Activated naive CD8-positive, alpha-beta T cell treated with anti-CD3 and anti-CD28 coated beads for 36 hours (primary cell): Measurements from ENCODE around the gene SPG7. TPM values are rescaled to one million over a fixed set of nuclear protein-coding genes. Genes with fewer than 3 reads are reported as not detected.

ENCODE experiments used
- DNase-seq: peaks from one replicate; pipeline ENCODE4 v3.0.0; 2021
- H3K27ac Mint-ChIP-seq: one replicate; pipeline ENCODE4 v1.8.0; 2022; ENCODE audit warnings: mild to moderate bottlenecking, moderate library complexity, mixed read lengths
- H3K27me3 Mint-ChIP-seq: one replicate; pipeline ENCODE4 v1.8.0; 2022; ENCODE audit warnings: mild to moderate bottlenecking, mixed read lengths
- H3K36me3 Mint-ChIP-seq: one replicate; pipeline ENCODE4 v1.8.0; 2021; ENCODE audit warnings: mild to moderate bottlenecking, mixed read lengths
- H3K4me1 Mint-ChIP-seq: one replicate; pipeline ENCODE4 v1.8.0; 2021; ENCODE audit warnings: mixed read lengths
- H3K4me3 Mint-ChIP-seq: one replicate; pipeline ENCODE4 v1.8.0; 2022; ENCODE audit warnings: mild to moderate bottlenecking, moderate library complexity, mixed read lengths
- H3K9me3 Mint-ChIP-seq: one replicate; pipeline ENCODE4 v1.8.0; 2022; ENCODE audit warnings: mixed read lengths
- total RNA-seq, 2 experiments: library from RNA; stranded (reverse); gene quantifications; one replicate each; pipeline ENCODE4 v1.2.3, GENCODE V29; 2021

Gene SPG7
- total RNA-seq, 2 experiments from 2014 or later, result 63.1 to 76.7 TPM

DNA sequence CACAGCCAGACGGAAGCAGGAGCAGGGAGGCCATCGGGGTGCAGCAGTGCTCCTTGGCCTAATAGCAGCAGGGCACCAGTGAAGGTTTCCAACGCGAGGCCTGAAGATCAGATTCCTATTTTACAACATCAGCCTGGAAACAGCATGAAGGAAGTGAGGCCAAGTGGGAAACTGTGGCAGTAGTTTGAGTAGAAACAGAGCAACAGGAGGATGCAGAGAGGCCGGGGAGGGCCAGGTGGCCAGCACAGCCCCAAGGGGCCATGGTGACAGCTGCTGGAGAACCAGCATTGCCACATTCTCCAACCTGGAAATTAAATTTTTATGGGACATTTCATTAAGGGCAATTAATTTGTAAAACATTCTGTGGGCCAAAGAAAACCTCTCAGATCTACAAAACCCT is 14.4 kb upstream of the SPG7 start:
- H3K4me1 Mint-ChIP-seq, result peaks cover 21% of the 10 kb centered on the region
- H3K36me3 Mint-ChIP-seq, result peaks cover 4% of the 10 kb centered on the region
- H3K4me3 Mint-ChIP-seq, result no peak overlapping the region
- no peak for DNase-seq
- H3K27me3 Mint-ChIP-seq, result peaks cover 5% of the 10 kb centered on the region
- H3K9me3 Mint-ChIP-seq, result no peaks in the 10 kb centered on the region
- no peak overlapping the region for H3K27ac Mint-ChIP-seq

DNA sequence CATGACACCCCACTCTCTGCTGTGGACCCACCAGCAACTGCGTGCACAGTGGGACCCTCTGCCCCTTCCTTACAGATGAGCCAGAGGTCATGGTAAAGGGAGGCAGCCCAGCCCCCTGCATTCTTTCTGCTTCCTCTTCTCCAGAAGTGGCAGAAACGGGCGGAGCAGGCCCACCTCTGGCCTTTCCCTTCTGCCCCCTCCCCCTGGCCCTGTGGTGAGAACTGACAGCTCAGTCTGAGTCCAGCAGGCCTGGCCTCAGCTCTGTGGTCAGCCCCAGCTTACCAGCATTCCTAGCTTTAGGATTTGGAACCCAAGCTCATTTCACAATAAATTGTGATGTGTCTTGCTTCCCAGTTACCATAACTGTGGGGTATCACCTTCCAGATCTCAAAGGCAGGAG is 13.1 kb upstream of the SPG7 start:
- peaks cover 18% of the 10 kb centered on the region for H3K4me1 Mint-ChIP-seq
- peak overlapping the region; percentile 16 for H3K27ac Mint-ChIP-seq
- no peaks in the 10 kb centered on the region for H3K36me3 Mint-ChIP-seq
- no peak overlapping the region for H3K4me3 Mint-ChIP-seq
- no peaks in the 10 kb centered on the region for H3K27me3 Mint-ChIP-seq
- no peak for DNase-seq
- no peaks in the 10 kb centered on the region for H3K9me3 Mint-ChIP-seq

DNA sequence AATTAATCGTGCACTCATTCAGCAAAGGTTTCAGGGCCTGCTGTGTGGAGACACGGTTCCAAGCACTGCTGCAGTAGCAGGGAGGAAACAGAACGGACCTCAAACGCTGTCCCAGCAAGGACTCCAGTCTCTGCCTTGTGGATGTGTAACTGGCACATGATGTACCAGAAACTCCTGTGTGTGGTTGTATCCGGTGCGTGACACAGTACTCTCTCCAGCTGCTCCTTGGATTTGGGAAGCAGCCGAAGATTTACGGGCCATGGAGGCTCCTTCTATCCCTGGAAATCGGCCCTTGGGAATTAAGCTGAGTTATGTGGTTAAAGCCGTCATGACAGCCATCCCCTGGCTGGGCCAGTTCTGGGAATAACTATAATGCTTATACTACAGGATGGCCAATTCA is 9.4 kb upstream of the SPG7 start:
- no peak for DNase-seq
- H3K4me3 Mint-ChIP-seq, result no peak overlapping the region
- no peaks in the 10 kb centered on the region for H3K9me3 Mint-ChIP-seq
- H3K27me3 Mint-ChIP-seq, result no peaks in the 10 kb centered on the region
- no peaks in the 10 kb centered on the region for H3K36me3 Mint-ChIP-seq
- peaks cover 4% of the 10 kb centered on the region for H3K4me1 Mint-ChIP-seq
- no peak overlapping the region for H3K27ac Mint-ChIP-seq

DNA sequence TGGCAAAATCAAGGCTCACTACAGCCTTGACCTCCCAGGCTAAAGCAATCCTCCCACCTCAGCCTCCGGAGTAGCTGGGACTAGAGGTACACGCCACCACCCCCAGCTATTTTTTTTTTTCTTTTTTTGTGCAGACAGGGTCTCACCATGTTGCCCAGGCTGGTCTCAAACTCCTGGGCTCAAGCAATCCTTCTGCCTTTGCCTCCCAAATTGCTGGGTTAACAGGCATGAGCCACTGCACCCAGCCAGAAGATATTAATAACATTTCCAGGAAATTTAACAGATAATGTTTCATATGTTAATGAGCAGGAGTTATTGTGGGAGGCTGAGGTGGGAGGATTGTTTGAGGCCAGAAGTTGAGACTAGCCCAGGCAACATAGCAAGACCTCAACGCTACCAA is 8.4 kb upstream of the SPG7 start:
- H3K4me3 Mint-ChIP-seq, result no peak overlapping the region
- H3K27ac Mint-ChIP-seq, result peak overlapping the region; percentile 38
- no peaks in the 10 kb centered on the region for H3K27me3 Mint-ChIP-seq
- H3K4me1 Mint-ChIP-seq, result peaks cover 2% of the 10 kb centered on the region
- no peaks in the 10 kb centered on the region for H3K36me3 Mint-ChIP-seq
- DNase-seq, result no peak
- H3K9me3 Mint-ChIP-seq, result no peaks in the 10 kb centered on the region

DNA sequence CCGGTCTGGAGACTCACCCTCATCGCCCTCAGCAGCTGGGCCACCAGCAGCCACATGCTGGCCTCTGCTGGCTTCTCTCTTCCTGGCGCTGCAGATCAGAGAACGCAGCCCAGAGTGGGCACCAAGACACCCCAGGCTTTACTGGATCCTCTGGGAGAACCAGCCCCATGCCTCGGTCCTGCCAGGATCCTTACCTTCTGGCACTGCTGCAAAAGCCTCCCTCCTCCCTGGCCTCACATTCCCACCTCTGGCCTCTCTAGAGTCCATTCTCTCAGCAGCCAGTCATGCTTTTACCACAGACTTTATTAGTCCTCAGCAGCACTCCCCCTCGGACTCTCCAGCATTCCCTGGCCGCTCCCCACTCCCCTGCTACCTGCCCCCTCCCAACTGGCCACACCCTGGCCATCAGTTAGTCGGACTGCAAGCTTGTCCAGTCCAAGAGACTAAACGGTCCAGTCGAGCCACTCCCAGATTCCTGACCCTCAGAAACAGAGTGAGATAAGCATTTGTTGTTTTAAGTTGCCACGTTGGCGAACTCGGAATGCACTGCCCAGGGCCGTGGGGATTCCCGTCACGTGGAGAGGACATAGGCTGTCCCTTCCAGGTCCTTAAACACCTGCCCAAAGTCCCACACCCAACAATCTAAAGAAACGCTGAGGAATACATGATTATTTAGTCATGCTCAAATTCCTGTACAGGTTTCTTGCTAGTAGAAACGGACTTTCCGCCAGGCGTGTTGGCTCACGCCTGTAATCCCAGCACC is 5.9 kb upstream of the SPG7 start:
- H3K27me3 Mint-ChIP-seq, result no peaks in the 10 kb centered on the region

DNA sequence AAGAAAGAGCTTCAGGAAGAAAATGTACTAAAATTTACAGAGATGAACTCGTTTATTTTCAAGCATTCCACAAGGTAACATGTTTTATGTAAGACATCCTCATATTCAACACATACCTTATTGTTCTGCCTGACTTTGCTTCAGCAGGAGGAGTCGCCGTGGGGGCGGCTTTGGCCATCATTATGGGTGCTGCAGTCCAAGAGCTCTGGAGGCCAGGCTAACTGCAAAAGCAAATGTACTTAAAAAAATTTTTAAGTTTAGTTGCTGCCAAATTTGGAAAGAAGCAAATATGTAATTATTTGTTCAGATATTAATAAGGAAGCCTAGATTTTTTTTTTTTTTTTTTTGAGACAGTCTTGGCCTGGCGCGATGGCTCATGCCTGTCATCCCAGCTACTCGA is 4.1 kb upstream of the SPG7 start:
- H3K27me3 Mint-ChIP-seq, result no peaks in the 10 kb centered on the region
- H3K36me3 Mint-ChIP-seq, result no peaks in the 10 kb centered on the region
- DNase-seq, result no peak
- no peak overlapping the region for H3K4me3 Mint-ChIP-seq
- H3K27ac Mint-ChIP-seq, result no peak overlapping the region
- H3K9me3 Mint-ChIP-seq, result no peaks in the 10 kb centered on the region
- peaks cover 22% of the 10 kb centered on the region for H3K4me1 Mint-ChIP-seq

More for the DNA sequence above, 5.9 kb upstream of the SPG7 start:
- Mint-ChIP-seq H3K36me3 (no peaks in the 10 kb centered on the region), H3K27ac (no peak overlapping the region), H3K4me1 (peaks cover 21% of the 10 kb centered on the region), H3K9me3 (no peaks in the 10 kb centered on the region), H3K4me3 (no peak overlapping the region)
- no peak for DNase-seq

DNA sequence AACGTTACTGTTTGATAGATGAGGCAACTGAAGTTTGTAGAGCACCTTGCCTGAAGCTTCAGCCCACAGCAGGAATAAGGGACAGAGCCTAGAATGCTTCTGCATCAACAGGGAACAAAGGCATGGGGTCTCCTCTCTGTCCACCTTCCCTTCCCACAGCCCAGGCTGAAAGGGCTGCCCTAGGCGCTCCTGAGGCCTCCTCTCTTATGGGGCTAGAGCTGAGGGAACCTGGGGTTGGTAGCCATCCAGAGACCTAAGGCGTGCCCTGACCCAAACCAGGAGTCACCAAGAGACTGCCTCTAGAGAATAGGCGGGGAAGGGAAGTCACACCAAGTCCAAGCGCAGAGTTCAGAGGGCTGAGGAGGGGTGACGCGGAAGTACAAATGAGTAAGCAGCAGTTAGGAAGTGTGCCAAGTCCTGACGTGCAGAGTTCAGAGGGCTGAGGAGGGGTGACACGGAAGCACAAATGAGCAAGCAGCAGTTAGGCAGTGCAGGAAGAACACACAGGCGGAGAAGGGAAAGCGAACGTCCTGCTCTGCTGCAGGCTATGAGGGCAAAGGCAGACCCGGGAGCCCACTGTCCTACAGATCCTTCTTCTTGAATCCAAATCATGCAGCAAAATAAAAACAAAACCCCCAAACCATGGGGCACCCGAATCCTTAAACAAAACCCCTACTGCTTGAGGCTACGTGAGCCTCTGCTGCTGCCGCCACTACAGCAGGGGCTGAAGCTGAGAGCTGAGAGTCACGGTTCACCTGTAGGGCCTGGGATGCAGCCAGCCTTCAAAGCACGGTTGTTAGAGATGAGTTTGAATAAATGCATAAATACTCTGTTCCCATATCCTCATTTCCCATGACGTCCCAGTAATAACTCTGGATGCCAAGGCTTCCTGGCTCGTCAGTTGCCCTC is 2.7 kb upstream of the SPG7 start:
- H3K9me3 Mint-ChIP-seq, result no peaks in the 10 kb centered on the region
- peak; percentile 88 for DNase-seq

DNA sequence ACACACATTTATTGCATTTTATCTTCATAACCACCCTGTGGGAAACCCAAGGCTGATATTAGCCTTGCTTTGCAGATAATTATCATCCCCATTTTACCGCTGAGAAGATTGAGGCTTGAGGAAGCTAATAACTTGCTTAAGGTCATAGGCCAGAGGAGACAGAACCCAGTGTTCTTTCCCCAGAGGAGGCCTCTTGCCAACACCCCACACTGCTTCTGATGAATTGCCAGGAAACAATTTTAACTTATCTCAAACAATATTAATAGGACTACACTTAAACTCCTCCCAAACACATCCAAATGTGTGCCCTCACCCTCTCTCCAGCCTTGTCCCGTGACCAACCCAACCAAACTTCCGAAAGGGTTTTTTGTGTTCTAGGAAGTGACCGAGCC is 2.1 kb upstream of the SPG7 start:
- Mint-ChIP-seq H3K27me3 (no peaks in the 10 kb centered on the region), H3K36me3 (no peaks in the 10 kb centered on the region), H3K9me3 (no peaks in the 10 kb centered on the region), H3K4me3 (peak overlapping the region; percentile 65), H3K4me1 (peaks cover 20% of the 10 kb centered on the region), H3K27ac (peak overlapping the region; percentile 84)
- no peak for DNase-seq

More for the DNA sequence above, 2.7 kb upstream of the SPG7 start:
- no peaks in the 10 kb centered on the region for H3K36me3 Mint-ChIP-seq
- H3K4me1 Mint-ChIP-seq, result peaks cover 20% of the 10 kb centered on the region
- H3K27ac Mint-ChIP-seq, result peak overlapping the region; percentile 84
- no peaks in the 10 kb centered on the region for H3K27me3 Mint-ChIP-seq
- peak overlapping the region; percentile 65 for H3K4me3 Mint-ChIP-seq

DNA sequence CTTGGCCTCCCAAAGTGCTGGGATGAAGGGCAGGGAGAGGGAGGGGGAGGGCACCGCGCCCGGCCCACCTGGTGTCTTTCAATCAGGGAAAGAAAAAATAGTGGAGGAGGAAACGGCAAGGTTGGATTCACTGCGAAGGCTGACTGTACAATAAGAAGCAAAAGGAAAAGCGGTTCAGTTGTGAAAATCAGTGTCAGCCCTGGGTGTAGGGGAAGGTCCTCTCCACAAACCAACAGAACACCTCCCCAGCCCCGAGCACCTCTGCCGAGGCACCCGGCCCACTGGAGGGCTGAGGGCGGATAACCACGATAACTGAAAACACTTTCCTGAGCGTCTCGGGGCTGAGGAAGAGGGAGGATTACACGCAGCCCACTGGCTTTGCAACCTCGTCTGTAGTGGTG is 1.4 kb upstream of the SPG7 start:
- H3K27ac Mint-ChIP-seq, result peak overlapping the region; percentile 84
- H3K27me3 Mint-ChIP-seq, result no peaks in the 10 kb centered on the region
- H3K9me3 Mint-ChIP-seq, result no peaks in the 10 kb centered on the region
- no peaks in the 10 kb centered on the region for H3K36me3 Mint-ChIP-seq
- DNase-seq, result peak; percentile 22
- H3K4me3 Mint-ChIP-seq, result peak overlapping the region; percentile 65
- peaks cover 23% of the 10 kb centered on the region for H3K4me1 Mint-ChIP-seq

DNA sequence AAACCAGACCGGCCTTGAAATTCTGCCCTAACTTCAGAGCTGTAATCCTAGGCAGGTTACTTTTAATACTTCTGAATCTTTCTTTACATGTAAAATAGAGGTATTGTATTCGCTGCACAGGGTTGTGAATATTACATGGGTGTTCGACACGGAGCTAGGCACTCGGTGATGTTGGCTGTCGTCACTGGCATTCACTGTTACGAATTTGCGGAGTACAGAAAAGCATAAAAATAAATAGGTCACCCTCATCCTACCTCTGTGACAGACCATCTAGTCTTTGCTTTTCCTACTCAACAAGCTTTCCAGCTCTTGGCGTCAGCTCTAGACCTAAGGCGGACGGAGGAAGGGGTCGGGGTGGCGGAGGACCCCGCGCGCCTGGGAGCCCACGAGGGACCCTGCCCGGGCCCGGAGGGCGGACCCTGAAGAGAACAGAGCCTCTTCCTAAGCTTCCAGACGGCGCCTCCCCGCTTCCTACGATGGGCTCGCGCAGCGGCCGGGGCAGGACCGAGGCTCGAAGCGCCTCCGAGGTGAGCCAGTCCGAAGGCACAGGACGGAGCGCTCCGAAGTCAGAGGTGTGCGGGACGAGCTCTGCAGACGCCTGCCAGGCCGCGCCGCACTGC is 879 bp upstream of the SPG7 start:
- peak overlapping the region; percentile 84 for H3K27ac Mint-ChIP-seq
- peaks cover 23% of the 10 kb centered on the region for H3K4me1 Mint-ChIP-seq
- H3K9me3 Mint-ChIP-seq, result no peaks in the 10 kb centered on the region
- no peaks in the 10 kb centered on the region for H3K36me3 Mint-ChIP-seq
- no peaks in the 10 kb centered on the region for H3K27me3 Mint-ChIP-seq
- DNase-seq, result no peak
- H3K4me3 Mint-ChIP-seq, result peak overlapping the region; percentile 65

DNA sequence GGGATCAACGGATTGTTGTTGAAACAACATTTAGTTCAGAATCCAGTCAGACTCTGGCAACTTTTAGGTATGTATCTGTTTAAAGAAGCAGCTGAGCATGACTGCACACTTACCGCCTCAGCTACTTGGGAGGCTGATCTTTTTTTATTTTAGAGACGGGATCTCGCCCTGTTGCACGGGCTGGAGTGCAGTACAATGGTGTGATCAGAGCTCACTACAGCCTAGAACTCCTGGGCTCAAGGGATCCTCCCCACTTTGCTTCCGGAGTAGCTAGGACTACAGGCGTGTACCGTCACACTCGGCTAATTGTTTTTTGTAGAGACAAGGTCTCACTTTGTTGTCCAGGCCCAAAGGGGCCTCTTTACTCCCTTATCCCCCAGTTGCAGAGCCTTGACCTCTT is 2.3 kb downstream of the SPG7 start:
- peaks cover 16% of the 10 kb centered on the region for H3K4me1 Mint-ChIP-seq
- no peaks in the 10 kb centered on the region for H3K9me3 Mint-ChIP-seq
- H3K4me3 Mint-ChIP-seq, result peak overlapping the region; percentile 4
- H3K27me3 Mint-ChIP-seq, result no peaks in the 10 kb centered on the region
- H3K36me3 Mint-ChIP-seq, result peaks cover 9% of the 10 kb centered on the region
- DNase-seq, result no peak
- H3K27ac Mint-ChIP-seq, result no peak overlapping the region

DNA sequence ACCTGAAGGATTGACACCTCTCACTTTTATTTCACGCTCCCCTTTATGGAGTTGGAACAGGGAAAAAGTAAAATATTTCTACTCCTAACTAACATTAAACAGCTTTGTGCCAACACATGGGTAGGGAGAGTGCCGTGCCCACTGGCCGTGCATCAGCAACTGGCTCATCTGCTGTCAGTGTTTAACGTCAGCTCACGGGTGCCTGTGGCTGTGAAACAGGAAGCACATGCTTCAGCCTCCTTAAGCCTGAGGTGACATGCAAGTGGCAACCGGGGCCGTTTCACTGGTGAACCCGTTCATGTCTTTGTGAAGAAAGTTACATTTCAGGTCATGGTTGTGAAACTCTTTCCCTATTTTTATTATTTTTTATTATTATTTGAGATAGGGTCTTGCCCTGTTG is 3.2 kb downstream of the SPG7 start:
- no peak for DNase-seq
- Mint-ChIP-seq H3K4me3 (no peak overlapping the region), H3K4me1 (peaks cover 8% of the 10 kb centered on the region), H3K27ac (peak overlapping the region; percentile 56), H3K27me3 (no peaks in the 10 kb centered on the region), H3K9me3 (no peaks in the 10 kb centered on the region), H3K36me3 (peaks cover 9% of the 10 kb centered on the region)

DNA sequence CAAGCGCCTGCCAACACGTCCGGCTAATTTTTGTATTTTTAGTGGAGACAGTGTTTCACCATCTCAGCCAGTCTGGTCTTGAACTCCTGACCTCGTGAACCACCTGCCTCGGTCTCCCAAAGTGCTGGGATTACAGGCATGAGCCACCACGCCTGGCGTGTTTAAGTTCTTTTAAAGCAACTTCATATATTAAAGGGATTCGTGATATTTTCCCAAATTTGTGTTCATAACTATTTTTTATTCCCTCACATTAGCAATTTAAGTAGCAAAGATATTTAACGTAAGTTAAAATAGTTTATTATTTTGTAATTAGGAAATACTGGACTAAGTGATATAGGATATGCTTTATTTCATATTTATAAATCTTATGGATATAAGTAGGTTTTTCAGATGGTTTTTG is 4.2 kb downstream of the SPG7 start:
- Mint-ChIP-seq H3K9me3 (no peaks in the 10 kb centered on the region), H3K36me3 (peaks cover 13% of the 10 kb centered on the region), H3K27me3 (no peaks in the 10 kb centered on the region), H3K4me1 (peaks cover 2% of the 10 kb centered on the region), H3K27ac (no peak overlapping the region), H3K4me3 (no peak overlapping the region)
- no peak for DNase-seq

DNA sequence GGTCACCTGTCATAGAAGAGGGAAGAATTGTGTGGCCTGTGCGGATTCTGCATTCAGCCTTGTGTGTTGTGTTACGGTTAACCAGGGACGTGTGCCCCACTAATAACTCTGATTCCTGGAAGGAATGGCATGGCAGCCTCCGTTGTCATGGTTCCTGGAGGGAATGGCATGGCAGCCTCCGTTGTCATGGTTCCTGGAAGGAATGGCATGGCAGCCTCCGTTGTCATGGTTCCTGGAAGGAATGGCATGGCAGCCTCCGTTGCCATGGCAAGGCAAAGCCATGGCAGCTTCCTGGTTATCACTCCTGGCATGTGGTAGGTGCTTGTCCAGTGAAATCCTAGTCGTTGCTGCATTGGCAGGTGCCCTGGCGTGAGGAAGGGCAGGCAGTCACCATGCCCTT is 8.9 kb downstream of the SPG7 start:
- Mint-ChIP-seq H3K36me3 (peaks cover 23% of the 10 kb centered on the region), H3K27me3 (no peaks in the 10 kb centered on the region), H3K4me3 (no peak overlapping the region), H3K9me3 (no peaks in the 10 kb centered on the region), H3K4me1 (no peaks in the 10 kb centered on the region), H3K27ac (no peak overlapping the region)
- no peak for DNase-seq

DNA sequence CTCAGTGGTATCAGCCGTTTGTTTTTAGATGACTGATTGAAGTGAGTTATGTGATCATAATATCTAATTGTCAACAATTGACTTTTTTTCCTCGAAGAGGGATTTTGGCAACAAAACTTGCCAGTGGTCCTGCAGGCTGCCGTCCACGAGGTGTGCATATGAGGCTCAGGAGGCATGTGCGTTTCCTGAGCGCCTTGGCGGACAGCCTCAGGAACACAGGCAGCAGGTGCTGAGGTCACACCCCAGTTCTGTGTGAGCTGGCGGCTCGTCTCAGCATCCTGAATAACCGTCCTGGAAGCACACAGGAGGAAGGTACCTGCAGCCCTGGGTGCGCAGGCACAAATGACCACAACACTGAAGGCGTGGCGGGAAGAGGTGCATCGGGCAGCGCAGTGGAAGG is 11.7 kb downstream of the SPG7 start:
- Mint-ChIP-seq H3K36me3 (peaks cover 19% of the 10 kb centered on the region), H3K27me3 (no peaks in the 10 kb centered on the region), H3K27ac (no peak overlapping the region), H3K4me1 (no peaks in the 10 kb centered on the region), H3K9me3 (no peaks in the 10 kb centered on the region), H3K4me3 (no peak overlapping the region)
- no peak for DNase-seq
